Measurements from ENCODE around the gene KCNJ12.

GRCh38 chr17:21462237-21462636, 86.1 kb downstream of the KCNJ12 start:
- TF ChIP-seq CTCF (IDR thresholded peaks at IDR 0.05) = no peak
- no peak for TF ChIP-seq ZFX (IDR thresholded peaks at IDR 0.05; ENCODE audit: borderline replicate concordance)

All from 22Rv1 (cell line).